ENCODE measurements around the gene FMNL3.

DNA sequence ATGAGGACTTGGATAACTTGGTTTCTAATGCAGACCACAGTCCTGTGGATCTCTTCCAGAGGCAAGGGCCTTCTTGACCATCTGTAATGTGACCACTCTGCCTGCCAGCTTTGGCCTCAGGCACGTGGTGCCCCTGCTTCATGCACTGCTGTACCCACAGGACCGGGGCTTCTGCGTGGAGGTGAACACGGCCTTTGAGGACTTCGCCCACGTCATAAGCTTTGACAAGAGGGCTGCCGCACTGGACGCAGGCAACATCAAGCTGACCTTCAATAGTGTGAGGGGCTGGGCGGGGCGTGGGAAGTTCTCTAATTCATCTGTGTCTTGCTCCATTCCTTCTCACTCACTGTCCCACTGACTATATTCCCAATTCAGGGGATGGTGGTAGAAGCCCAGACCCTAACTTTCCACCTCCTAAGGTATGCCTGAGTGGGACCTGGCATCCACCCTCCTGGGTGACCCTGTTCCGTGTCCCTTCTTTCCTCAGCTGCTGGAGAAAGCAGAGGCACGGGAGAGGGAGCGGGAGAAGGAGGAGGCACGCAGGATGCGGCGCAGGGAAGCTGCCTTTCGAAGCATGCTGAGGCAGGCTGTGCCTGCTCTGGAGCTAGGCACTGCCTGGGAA is 65.3 kb downstream of the FMNL3 start:
- TF ChIP-seq, protein P1, sequence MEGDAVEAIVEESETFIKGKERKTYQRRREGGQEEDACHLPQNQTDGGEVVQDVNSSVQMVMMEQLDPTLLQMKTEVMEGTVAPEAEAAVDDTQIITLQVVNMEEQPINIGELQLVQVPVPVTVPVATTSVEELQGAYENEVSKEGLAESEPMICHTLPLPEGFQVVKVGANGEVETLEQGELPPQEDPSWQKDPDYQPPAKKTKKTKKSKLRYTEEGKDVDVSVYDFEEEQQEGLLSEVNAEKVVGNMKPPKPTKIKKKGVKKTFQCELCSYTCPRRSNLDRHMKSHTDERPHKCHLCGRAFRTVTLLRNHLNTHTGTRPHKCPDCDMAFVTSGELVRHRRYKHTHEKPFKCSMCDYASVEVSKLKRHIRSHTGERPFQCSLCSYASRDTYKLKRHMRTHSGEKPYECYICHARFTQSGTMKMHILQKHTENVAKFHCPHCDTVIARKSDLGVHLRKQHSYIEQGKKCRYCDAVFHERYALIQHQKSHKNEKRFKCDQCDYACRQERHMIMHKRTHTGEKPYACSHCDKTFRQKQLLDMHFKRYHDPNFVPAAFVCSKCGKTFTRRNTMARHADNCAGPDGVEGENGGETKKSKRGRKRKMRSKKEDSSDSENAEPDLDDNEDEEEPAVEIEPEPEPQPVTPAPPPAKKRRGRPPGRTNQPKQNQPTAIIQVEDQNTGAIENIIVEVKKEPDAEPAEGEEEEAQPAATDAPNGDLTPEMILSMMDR (IDR thresholded peaks at IDR 0.05): no peak
- TF ChIP-seq EZH2phosphoT487 (IDR thresholded peaks at IDR 0.05) (no peak), EZH2 (IDR thresholded peaks at IDR 0.05) (no peak)

All from neural progenitor cell (in vitro differentiated cells).